ENCODE measurements around the gene SEMA6B.

DNA sequence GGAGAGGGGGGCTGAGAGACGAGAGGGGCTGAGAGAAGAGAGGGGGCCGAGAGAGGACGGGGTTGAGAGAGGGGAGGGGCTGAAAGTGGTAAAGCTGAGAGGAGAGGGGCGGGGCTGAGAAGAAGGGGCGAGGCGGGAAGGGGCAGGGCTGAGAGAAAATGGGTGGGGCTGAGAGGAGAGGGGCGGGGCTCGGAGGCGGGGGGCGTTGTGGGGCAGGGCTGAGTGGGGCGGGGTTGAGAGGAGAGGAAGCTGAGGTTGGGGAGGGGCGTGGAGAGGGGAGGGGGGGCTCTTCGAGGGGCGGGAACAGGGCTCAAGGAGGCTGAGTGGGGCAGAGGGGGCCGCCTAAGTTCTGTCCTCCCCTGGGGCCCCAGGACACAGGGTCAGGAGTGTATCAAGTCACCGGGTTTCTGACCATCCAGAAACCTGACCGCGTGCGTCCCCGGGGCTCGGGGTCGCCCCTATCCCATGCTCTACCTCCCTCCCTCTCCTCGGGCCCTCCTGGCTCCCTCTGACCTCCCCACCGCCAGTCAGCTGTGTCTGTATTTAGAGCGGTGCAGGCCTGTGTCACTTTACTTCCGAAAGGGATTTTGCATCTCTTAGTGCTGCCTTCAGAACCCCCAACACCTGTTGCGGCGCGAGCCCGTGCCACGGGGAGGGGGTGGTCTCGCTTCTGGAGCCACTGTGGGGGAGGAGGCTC lies 38.6 kb upstream of the SEMA6B start:
- no peak for TF ChIP-seq POLR2A (IDR thresholded peaks at IDR 0.05; ENCODE audit: low read length)
- TF ChIP-seq GATA1 (IDR thresholded peaks at IDR 0.05; ENCODE audit: low read depth, low read length), result no peak
